ENCODE measurements around the gene PMFBP1. TPM values are rescaled to one million over a fixed set of nuclear protein-coding genes. Genes with fewer than 3 reads are reported as not detected.

PMFBP1 gene
- polyA plus RNA-seq, 1 donor (not counting 4 experiments of a cell fraction or from before 2014, with no cell fraction given), result 0.92 TPM

- Histone ChIP-seq H3K9ac (ENCODE audit: control insufficient read depth, extremely low read depth, insufficient read depth, low read length) (no peak overlapping the region), H3K4me2 (ENCODE audit: control insufficient read depth, extremely low read depth, insufficient read depth, low read depth, low read length) (no peak overlapping the region), H4K20me1 (ENCODE audit: control insufficient read depth, extremely low read depth, insufficient read depth, low read length) (no peaks in the 10 kb centered on the region), H3K36me3 (ENCODE audit: control insufficient read depth in 2 of 2, extremely low read depth in 1 of 2, insufficient read depth in 2 of 2, low read length in 2 of 2) (no peaks in the 10 kb centered on the region), H3K27ac (ENCODE audit: control insufficient read depth, insufficient read depth, low read length) (no peak overlapping the region), H3K4me3 (ENCODE audit: control insufficient read depth in 2 of 3, extremely low read depth in 1 of 3, insufficient read depth in 2 of 3, low read depth in 1 of 3, low read length in 3 of 3) (no peak overlapping the region), H3K27me3 (ENCODE audit: control insufficient read depth, extremely low read depth, insufficient read depth, low read length) (no peaks in the 10 kb centered on the region), H3K9me1 (ENCODE audit: control insufficient read depth, extremely low read depth, insufficient read depth, low read length) (no peaks in the 10 kb centered on the region), H2AFZ (ENCODE audit: control insufficient read depth, low read length) (no peak overlapping the region), H3K9me3 (ENCODE audit: control insufficient read depth, low read depth, low read length) (no peaks in the 10 kb centered on the region), H3K4me1 (ENCODE audit: control insufficient read depth, extremely low read depth, insufficient read depth, low read length) (no peaks in the 10 kb centered on the region), H3K79me2 (ENCODE audit: control insufficient read depth, insufficient read depth, low read length) (no peaks in the 10 kb centered on the region)
- dilution Hi-C loops (cut with MboI; ENCODE audit: extremely low pct_ligation_motif_present, low sequenced_read_pairs), result no loop called here
- DNase-seq (ENCODE audit: low read depth, low spot score) (no peak), FAIRE-seq (no peak)
- TF ChIP-seq CTCF (optimal IDR thresholded peaks at IDR 0.05 in 1 of 3, IDR thresholded peaks at IDR 0.05 in 1 of 3, conservative IDR thresholded peaks at IDR 0.05 in 1 of 3; ENCODE audit: extremely low read depth in 1 of 3, insufficient read depth in 2 of 3, low read length in 3 of 3) (no peak), EZH2 (IDR thresholded peaks at IDR 0.05; ENCODE audit: low read length) (no peak)
Observed at GRCh38 chr16:72169708-72170107, 2.2 kb downstream of the PMFBP1 start.

GRCh38 chr16:72168365-72168764 is 3.6 kb downstream of the PMFBP1 start:
- TF ChIP-seq EZH2 (IDR thresholded peaks at IDR 0.05; ENCODE audit: low read length) (no peak), CTCF (optimal IDR thresholded peaks at IDR 0.05 in 1 of 3, IDR thresholded peaks at IDR 0.05 in 1 of 3, conservative IDR thresholded peaks at IDR 0.05 in 1 of 3; ENCODE audit: extremely low read depth in 1 of 3, insufficient read depth in 2 of 3, low read length in 3 of 3) (no peak)
- H3K36me3 ChIP-seq (ENCODE audit: control insufficient read depth in 2 of 2, extremely low read depth in 1 of 2, insufficient read depth in 2 of 2, low read length in 2 of 2), result no peaks in the 10 kb centered on the region
- H3K9me1 ChIP-seq (ENCODE audit: control insufficient read depth, extremely low read depth, insufficient read depth, low read length), result no peaks in the 10 kb centered on the region
- no peaks in the 10 kb centered on the region for H3K9me3 ChIP-seq (ENCODE audit: control insufficient read depth, low read depth, low read length)
- H2AFZ ChIP-seq (ENCODE audit: control insufficient read depth, low read length), result no peak overlapping the region
- H3K27me3 ChIP-seq (ENCODE audit: control insufficient read depth, extremely low read depth, insufficient read depth, low read length), result no peaks in the 10 kb centered on the region
- DNase-seq (ENCODE audit: low read depth, low spot score) (no peak), FAIRE-seq (no peak)
- H4K20me1 ChIP-seq (ENCODE audit: control insufficient read depth, extremely low read depth, insufficient read depth, low read length), result no peaks in the 10 kb centered on the region
- H3K4me2 ChIP-seq (ENCODE audit: control insufficient read depth, extremely low read depth, insufficient read depth, low read depth, low read length), result no peak overlapping the region
- no peak overlapping the region for H3K4me3 ChIP-seq (ENCODE audit: control insufficient read depth in 2 of 3, extremely low read depth in 1 of 3, insufficient read depth in 2 of 3, low read depth in 1 of 3, low read length in 3 of 3)
- dilution Hi-C loops (cut with MboI; ENCODE audit: extremely low pct_ligation_motif_present, low sequenced_read_pairs), result no loop called here
- H3K27ac ChIP-seq (ENCODE audit: control insufficient read depth, insufficient read depth, low read length), result no peak overlapping the region
- H3K9ac ChIP-seq (ENCODE audit: control insufficient read depth, extremely low read depth, insufficient read depth, low read length), result no peak overlapping the region
- H3K4me1 ChIP-seq (ENCODE audit: control insufficient read depth, extremely low read depth, insufficient read depth, low read length), result no peaks in the 10 kb centered on the region
- no peaks in the 10 kb centered on the region for H3K79me2 ChIP-seq (ENCODE audit: control insufficient read depth, insufficient read depth, low read length)

All from keratinocyte (primary cell).